ENCODE results near the gene UTS2R. TPM values are rescaled to one million over a fixed set of nuclear protein-coding genes. Genes with fewer than 3 reads are reported as not detected.
"Not testable (repeated sequence)": the region's sequence is repeated elsewhere in the genome, so short reads cannot be mapped to it uniquely, and the experiment has no call there.

The UTS2R gene
- total RNA-seq, 1 donor, result not detected

DNA sequence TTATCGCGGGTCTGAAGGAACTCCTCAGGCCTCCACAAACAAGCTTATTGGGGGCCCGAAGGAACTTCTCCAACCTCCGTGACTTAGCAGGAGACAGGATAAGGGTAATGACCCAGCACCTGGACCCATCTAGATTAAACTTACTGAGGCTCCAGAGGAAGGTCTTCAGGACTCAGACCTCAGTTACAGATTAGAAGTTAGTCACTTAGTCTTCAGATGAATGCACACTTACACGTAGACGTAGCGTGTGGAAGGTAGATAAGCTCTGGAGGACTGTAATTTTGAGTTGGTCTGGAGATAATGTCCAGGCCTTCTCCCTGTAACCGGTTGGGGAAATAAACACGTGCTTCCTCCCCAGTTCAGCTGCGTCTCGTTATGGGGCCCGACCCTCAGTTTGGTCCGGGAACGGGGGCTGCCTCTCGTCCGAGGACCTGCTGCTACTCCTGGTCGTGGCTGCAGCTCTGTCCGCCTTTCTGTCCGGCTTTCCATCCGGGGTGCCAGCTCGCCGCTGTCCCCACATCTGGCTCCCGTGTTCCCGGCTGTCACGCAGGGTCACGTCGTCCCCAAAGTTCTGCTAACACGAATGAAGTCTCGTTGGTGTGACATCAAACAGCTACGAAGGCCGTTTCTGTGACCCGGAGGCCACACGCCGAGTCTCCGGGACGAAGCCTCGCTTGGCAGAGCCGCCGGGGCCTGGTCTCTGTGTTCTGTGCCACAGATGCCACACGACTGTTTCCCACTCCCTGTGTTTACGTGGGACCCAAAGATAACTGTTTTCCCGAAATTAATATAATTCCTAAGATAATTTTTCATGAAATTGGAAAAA lies 26.2 kb upstream of the UTS2R start:
- Histone ChIP-seq H2AFZ (ENCODE audit: low read length) (no peak overlapping the region), H4K20me1 (ENCODE audit: insufficient read depth, low read length) (no peaks in the 10 kb centered on the region), H3K9me3 (ENCODE audit: low read depth, low read length) (no peaks in the 10 kb centered on the region), H3K79me2 (ENCODE audit: insufficient read depth, low read length) (no peaks in the 10 kb centered on the region), H3K27me3 (ENCODE audit: insufficient read depth, low read length) (peaks cover 21% of the 10 kb centered on the region), H3K36me3 (ENCODE audit: insufficient read depth, low read length) (no peaks in the 10 kb centered on the region), H3K27ac (ENCODE audit: low read depth, low read length) (no peak overlapping the region), H3K4me2 (ENCODE audit: insufficient read depth, low read length) (no peak overlapping the region), H3K4me3 (ENCODE audit: insufficient read depth, low read length) (no peak overlapping the region), H3K4me1 (ENCODE audit: insufficient read depth, low read length) (no peaks in the 10 kb centered on the region)
- TF ChIP-seq, protein P1, sequence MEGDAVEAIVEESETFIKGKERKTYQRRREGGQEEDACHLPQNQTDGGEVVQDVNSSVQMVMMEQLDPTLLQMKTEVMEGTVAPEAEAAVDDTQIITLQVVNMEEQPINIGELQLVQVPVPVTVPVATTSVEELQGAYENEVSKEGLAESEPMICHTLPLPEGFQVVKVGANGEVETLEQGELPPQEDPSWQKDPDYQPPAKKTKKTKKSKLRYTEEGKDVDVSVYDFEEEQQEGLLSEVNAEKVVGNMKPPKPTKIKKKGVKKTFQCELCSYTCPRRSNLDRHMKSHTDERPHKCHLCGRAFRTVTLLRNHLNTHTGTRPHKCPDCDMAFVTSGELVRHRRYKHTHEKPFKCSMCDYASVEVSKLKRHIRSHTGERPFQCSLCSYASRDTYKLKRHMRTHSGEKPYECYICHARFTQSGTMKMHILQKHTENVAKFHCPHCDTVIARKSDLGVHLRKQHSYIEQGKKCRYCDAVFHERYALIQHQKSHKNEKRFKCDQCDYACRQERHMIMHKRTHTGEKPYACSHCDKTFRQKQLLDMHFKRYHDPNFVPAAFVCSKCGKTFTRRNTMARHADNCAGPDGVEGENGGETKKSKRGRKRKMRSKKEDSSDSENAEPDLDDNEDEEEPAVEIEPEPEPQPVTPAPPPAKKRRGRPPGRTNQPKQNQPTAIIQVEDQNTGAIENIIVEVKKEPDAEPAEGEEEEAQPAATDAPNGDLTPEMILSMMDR (IDR thresholded peaks at IDR 0.05; ENCODE audit: extremely low read depth, low read depth, low read length), result no peak
- peak; percentile 59 for DNase-seq (ENCODE audit: insufficient read length, low spot score, missing footprints)

GRCh38 chr17:82346342-82347300 lies 24.9 kb upstream of the UTS2R start:
- no peaks in the 10 kb centered on the region for H3K36me3 ChIP-seq (ENCODE audit: insufficient read depth, low read length)
- H3K27ac ChIP-seq (ENCODE audit: low read depth, low read length), result no peak overlapping the region
- no peaks in the 10 kb centered on the region for H4K20me1 ChIP-seq (ENCODE audit: insufficient read depth, low read length)
- peak; percentile 35 for DNase-seq (ENCODE audit: insufficient read length, low spot score, missing footprints)
- TF ChIP-seq, protein P1 (IDR thresholded peaks at IDR 0.05; ENCODE audit: extremely low read depth, low read depth, low read length), result no peak
- H3K79me2 ChIP-seq (ENCODE audit: insufficient read depth, low read length), result no peaks in the 10 kb centered on the region
- no peaks in the 10 kb centered on the region for H3K9me3 ChIP-seq (ENCODE audit: low read depth, low read length)
- H3K27me3 ChIP-seq (ENCODE audit: insufficient read depth, low read length), result peaks cover 24% of the 10 kb centered on the region
- H3K4me3 ChIP-seq (ENCODE audit: insufficient read depth, low read length), result no peak overlapping the region
- no peaks in the 10 kb centered on the region for H3K4me1 ChIP-seq (ENCODE audit: insufficient read depth, low read length)
- no peak overlapping the region for H2AFZ ChIP-seq (ENCODE audit: low read length)
- no peak overlapping the region for H3K4me2 ChIP-seq (ENCODE audit: insufficient read depth, low read length)

DNA sequence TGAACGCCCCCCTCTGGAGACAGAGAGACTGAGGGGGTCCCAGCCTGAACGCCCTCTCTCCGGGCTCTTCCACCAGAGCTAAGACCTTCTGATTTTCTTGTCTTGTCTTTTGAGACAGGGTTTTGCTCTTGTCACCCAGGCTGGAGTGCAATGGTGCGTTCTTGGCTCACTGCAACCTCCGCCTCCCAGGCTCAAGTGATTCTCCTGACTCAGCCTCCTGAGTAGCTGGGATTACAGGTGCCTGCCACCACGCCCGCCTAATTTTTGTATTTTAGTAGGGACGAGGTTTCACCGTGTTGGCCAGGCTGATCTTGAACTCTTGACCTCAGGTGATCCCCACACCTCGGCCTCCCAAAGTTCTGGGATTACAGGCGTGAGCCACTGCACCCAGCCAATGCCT lies 23.6 kb upstream of the UTS2R start:
- H3K36me3 ChIP-seq (ENCODE audit: insufficient read depth, low read length); H3K79me2 ChIP-seq (ENCODE audit: insufficient read depth, low read length); H3K4me1 ChIP-seq (ENCODE audit: insufficient read depth, low read length); H4K20me1 ChIP-seq (ENCODE audit: insufficient read depth, low read length); H3K27ac ChIP-seq (ENCODE audit: low read depth, low read length); DNase-seq (ENCODE audit: insufficient read length, low spot score, missing footprints); H2AFZ ChIP-seq (ENCODE audit: low read length); H3K4me2 ChIP-seq (ENCODE audit: insufficient read depth, low read length); H3K9me3 ChIP-seq (ENCODE audit: low read depth, low read length); H3K4me3 ChIP-seq (ENCODE audit: insufficient read depth, low read length): not testable (repeated sequence)
- peaks cover 24% of the 10 kb centered on the region for H3K27me3 ChIP-seq (ENCODE audit: insufficient read depth, low read length)

DNA sequence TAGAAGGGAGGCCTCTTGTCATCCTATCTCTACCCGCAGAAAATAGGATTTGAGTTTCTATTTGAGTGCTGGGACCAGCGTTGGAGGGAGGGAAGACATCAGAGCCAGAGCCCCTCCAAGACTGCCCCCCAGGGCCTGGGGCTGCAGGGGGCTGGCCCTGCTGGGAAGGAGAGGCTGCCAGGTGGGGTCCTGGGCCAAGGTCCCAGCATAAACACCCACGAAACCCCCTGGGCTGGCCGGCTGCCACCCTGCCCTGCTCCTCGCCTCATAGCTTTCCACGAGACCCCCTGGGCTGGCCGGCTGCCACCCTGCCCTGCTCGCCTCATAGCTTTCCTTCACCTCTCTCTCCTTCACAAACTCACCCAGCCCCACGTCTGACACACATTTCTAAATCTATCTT lies 23.1 kb upstream of the UTS2R start:
- no peak overlapping the region for H2AFZ ChIP-seq (ENCODE audit: low read length)
- H3K4me2 ChIP-seq (ENCODE audit: insufficient read depth, low read length), result no peak overlapping the region
- peaks cover 24% of the 10 kb centered on the region for H3K27me3 ChIP-seq (ENCODE audit: insufficient read depth, low read length)
- no peaks in the 10 kb centered on the region for H4K20me1 ChIP-seq (ENCODE audit: insufficient read depth, low read length)
- no peaks in the 10 kb centered on the region for H3K9me3 ChIP-seq (ENCODE audit: low read depth, low read length)
- no peak overlapping the region for H3K4me3 ChIP-seq (ENCODE audit: insufficient read depth, low read length)
- DNase-seq (ENCODE audit: insufficient read length, low spot score, missing footprints), result peak; percentile 63
- H3K27ac ChIP-seq (ENCODE audit: low read depth, low read length), result no peak overlapping the region
- H3K36me3 ChIP-seq (ENCODE audit: insufficient read depth, low read length), result no peaks in the 10 kb centered on the region
- H3K4me1 ChIP-seq (ENCODE audit: insufficient read depth, low read length), result no peaks in the 10 kb centered on the region
- H3K79me2 ChIP-seq (ENCODE audit: insufficient read depth, low read length), result no peaks in the 10 kb centered on the region
- TF ChIP-seq, protein P1 (IDR thresholded peaks at IDR 0.05; ENCODE audit: extremely low read depth, low read depth, low read length), result no peak
